GM12875 (cell line): ENCODE data around the gene ATP2B3.

ENCODE experiments used
- H3K4me3 ChIP-seq: one replicate; pipeline ENCODE4 v1.5.1; 2011; ENCODE audit warnings: low read depth, low read length, control low read depth
- TF ChIP-seq, protein P1 (sequence below): IDR thresholded peaks from 2 replicates; pipeline ENCODE4 v1.5.1; 2011; ENCODE audit warnings: low read depth, mild to moderate bottlenecking, control low read depth, inconsistent platforms, low read length, moderate library complexity, borderline replicate concordance; ENCODE audit not compliant: insufficient read depth

ATP2B3 gene

DNA sequence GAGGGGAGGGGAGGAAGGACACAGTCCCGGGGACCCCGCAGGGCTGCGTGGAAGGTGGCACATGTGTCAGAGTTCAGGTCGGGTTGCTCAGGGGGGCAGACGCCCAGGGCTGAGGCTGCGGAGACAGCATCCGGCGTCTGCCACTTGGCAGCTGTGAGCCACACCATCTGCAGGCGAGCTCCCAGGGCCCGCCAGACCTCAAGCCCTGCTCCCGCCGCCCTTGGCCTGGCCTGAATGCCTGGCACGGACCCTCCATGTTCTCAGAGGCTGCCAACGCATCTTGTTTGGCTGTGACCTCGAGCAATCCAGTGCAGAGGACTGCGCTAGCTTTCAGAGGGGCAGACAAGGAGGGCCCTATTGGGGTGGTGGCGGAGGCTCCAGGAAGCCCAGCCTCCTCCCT, 17.6 kb upstream of the ATP2B3 start:
- TF ChIP-seq, protein P1, sequence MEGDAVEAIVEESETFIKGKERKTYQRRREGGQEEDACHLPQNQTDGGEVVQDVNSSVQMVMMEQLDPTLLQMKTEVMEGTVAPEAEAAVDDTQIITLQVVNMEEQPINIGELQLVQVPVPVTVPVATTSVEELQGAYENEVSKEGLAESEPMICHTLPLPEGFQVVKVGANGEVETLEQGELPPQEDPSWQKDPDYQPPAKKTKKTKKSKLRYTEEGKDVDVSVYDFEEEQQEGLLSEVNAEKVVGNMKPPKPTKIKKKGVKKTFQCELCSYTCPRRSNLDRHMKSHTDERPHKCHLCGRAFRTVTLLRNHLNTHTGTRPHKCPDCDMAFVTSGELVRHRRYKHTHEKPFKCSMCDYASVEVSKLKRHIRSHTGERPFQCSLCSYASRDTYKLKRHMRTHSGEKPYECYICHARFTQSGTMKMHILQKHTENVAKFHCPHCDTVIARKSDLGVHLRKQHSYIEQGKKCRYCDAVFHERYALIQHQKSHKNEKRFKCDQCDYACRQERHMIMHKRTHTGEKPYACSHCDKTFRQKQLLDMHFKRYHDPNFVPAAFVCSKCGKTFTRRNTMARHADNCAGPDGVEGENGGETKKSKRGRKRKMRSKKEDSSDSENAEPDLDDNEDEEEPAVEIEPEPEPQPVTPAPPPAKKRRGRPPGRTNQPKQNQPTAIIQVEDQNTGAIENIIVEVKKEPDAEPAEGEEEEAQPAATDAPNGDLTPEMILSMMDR = no peak
- H3K4me3 ChIP-seq = no peak overlapping the region

DNA sequence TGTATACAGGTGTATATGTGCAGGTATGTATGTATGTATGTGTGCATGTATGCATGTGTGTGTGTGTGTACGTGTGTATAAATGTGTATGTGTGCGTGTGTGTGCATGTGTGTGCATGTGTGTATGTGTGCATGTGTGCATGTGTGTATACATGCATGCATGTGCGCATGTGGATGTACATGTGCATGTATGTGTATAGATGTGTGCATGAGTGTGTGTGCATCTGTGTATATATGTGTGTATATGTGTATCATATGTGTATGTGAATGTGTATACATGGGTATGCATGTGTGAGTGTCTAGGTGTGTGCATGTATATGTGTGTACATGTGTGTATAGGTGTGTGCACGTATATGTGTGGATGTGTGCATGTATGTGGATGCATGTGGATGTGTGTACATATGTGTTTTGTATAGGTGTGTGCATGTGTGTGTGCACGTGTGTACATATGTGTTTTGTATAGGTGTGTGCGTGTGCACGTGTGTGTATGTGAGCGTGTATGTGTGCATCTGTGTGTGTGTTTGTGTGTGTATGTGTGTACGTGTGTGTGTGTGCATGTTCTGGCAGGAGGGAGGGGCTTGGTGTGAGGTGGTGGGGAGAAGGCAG, 16.7 kb upstream of the ATP2B3 start:
- TF ChIP-seq, protein P1 = no peak
- H3K4me3 ChIP-seq = no peak overlapping the region

DNA sequence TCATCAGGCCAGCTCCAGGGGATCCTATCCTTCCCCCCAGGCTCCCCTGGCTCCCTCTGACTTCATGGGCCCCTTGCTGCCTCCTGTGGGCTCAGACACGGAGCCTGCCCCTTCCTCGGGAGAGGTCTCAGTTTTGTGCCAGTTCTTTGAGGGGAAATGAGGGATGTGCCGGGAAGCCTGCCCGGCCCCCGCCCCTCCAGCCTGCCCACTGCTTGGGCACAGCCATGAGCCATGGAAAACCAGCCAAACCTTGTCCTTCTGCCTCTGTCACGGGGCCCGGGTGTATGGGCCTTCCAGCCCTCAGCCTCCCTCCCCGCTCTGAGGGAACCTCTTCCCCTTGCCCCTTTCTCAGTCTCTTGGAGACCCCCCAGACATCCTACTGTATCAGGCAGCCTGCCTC, 15.9 kb upstream of the ATP2B3 start:
- H3K4me3 ChIP-seq = no peak overlapping the region
- TF ChIP-seq, protein P1 = no peak

DNA sequence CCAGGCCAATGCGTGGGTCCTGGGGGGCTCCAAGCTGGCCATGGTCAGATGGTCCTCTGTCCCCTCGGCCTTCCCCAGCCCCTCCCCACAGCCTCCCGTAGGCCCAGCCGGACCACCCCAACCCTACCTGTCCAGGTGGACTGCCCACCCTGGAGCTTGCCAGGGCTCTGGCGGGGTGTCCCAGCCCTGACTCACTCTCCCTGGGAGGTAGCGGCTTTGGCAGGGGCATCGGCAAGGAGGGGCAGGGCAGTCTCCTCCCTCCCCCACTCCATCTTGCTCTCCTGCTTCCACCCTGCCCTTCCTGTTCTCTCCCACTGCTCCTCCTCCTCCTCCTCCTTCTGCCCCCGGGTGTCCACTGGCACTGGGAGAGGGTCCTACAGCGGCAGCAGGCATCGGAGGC, 15.3 kb upstream of the ATP2B3 start:
- TF ChIP-seq, protein P1 = no peak
- H3K4me3 ChIP-seq = no peak overlapping the region

DNA sequence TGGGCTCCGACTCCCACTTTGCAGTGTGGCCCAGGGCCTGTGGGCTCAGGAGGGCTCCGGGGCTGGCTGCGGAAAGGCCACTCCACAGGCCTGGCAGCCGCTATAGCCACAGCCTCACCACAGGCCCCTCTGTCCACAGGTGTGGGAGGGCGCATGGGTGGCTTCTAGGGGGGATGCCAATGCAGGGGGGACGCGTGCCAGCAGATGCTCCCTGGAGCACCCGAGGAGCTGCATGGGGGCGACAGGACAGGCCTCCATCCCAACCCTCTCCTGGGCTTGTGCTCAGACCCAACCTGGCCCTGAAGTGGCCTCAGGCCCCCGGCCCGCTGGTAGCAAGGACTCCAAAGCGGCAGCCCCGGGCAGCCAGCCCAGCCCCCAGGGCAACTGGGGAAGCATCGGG, 14.6 kb upstream of the ATP2B3 start:
- TF ChIP-seq, protein P1 = no peak
- no peak overlapping the region for H3K4me3 ChIP-seq

DNA sequence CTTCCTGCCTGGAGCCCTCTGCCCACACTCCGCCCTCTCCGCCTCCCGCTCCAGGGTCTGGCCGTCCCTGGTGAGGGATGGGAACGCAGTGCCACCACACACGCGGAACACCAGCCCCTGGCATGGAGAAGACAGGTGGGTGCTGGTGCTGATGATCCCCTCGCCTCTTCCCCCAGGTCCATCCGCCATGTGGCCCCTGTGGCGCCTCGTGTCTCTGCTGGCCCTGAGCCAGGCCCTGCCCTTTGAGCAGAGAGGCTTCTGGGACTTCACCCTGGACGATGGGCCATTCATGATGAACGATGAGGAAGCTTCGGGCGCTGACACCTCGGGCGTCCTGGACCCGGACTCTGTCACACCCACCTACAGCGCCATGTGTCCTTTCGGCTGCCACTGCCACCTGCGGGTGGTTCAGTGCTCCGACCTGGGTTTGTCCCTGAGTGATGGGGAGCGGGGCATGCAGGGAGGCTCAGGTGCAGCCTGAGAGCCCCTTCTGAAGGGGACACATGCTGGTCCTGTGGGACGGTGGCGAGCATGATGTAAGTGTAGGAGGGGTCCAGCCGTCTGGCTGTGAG, 12.9 kb upstream of the ATP2B3 start:
- TF ChIP-seq, protein P1 = no peak

DNA sequence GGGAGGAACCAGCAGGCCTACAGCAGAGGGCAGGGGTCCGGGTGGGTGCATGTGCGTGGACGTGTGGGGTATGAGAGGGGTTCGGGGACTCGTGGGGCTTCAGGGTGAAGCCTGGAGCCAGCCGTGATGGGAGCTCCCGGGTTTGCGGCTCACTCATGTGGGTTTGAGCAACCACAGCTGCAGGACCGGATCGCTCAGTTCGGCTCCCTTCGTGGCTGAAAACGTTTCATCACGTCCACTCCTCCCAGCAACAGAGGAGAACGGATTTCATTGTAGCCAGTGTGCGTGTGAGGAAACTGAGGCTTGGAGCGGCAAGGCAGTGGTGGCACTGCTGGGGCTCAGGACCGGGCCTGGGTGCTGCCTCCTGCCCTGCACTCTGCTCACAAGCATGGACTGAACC, 12.1 kb upstream of the ATP2B3 start:
- TF ChIP-seq, protein P1 = no peak

More for the DNA sequence above, 12.9 kb upstream of the ATP2B3 start:
- H3K4me3 ChIP-seq = no peak overlapping the region

More for the DNA sequence above, 12.1 kb upstream of the ATP2B3 start:
- H3K4me3 ChIP-seq = no peak overlapping the region
